H54 (cell line): Measurements from ENCODE around the gene MED25.

Experiments used
- DNase-seq: peaks from one replicate; pipeline ENCODE4 v3.0.0; 2011; ENCODE audit warnings: low spot score, mixed read lengths; ENCODE audit not compliant: insufficient read length
- FAIRE-seq: peaks from 3 replicates; lab custom pipeline; 2011; peaks lifted over from hg19 to GRCh38; lab: Jason Lieb, UNC
- POLR2A ChIP-seq: IDR thresholded peaks from 2 replicates; pipeline ENCODE4 v1.6.1; 2011; ENCODE audit warnings: low read depth, mild to moderate bottlenecking, low read length

The MED25 gene

GRCh38 chr19:49856574-49857021 lies 38.5 kb downstream of the MED25 start:
- FAIRE-seq (no peak), DNase-seq (no peak)
- TF ChIP-seq POLR2A = no peak

GRCh38 chr19:49857061-49857837 lies 39.2 kb downstream of the MED25 start:
- no peak for FAIRE-seq
- DNase-seq = no peak
- TF ChIP-seq POLR2A = no peak

GRCh38 chr19:49857838-49858087 lies 39.7 kb downstream of the MED25 start:
- TF ChIP-seq POLR2A = no peak
- DNase-seq (no peak), FAIRE-seq (no peak)

GRCh38 chr19:49858088-49858985 lies 40.2 kb downstream of the MED25 start:
- TF ChIP-seq POLR2A = no peak
- no peak for DNase-seq
- FAIRE-seq = no peak

GRCh38 chr19:49859682-49860335 lies 41.7 kb downstream of the MED25 start:
- DNase-seq (no peak), FAIRE-seq (no peak)
- TF ChIP-seq POLR2A = no peak

GRCh38 chr19:49860336-49861102 lies 42.4 kb downstream of the MED25 start:
- no peak for TF ChIP-seq POLR2A
- DNase-seq (no peak), FAIRE-seq (no peak)

- DNase-seq = no peak
- FAIRE-seq = no peak
- TF ChIP-seq POLR2A = no peak
These were observed 43.0 kb downstream of the MED25 start for GRCh38 chr19:49861107-49861506.

GRCh38 chr19:49861541-49862378 lies 43.7 kb downstream of the MED25 start:
- TF ChIP-seq POLR2A = no peak
- no peak for DNase-seq
- no peak for FAIRE-seq

- TF ChIP-seq POLR2A = no peak
- no peak for FAIRE-seq
- no peak for DNase-seq
These were observed 44.5 kb downstream of the MED25 start for GRCh38 chr19:49862391-49863253.

GRCh38 chr19:49863254-49863934 lies 45.3 kb downstream of the MED25 start:
- FAIRE-seq = no peak

GRCh38 chr19:49863935-49864320 lies 45.8 kb downstream of the MED25 start:
- no peak for TF ChIP-seq POLR2A
- FAIRE-seq = no peak
- DNase-seq = no peak

More at GRCh38 chr19:49863254-49863934, 45.3 kb downstream of the MED25 start:
- TF ChIP-seq POLR2A = no peak
- no peak for DNase-seq
